OCI-M1 (cell line): ENCODE results near the gene DLL4.

ENCODE experiments used
- DNase-seq: peaks from one replicate; lab custom pipeline; 2025; lab: John Stamatoyannopoulos, UW

DLL4 gene

DNA sequence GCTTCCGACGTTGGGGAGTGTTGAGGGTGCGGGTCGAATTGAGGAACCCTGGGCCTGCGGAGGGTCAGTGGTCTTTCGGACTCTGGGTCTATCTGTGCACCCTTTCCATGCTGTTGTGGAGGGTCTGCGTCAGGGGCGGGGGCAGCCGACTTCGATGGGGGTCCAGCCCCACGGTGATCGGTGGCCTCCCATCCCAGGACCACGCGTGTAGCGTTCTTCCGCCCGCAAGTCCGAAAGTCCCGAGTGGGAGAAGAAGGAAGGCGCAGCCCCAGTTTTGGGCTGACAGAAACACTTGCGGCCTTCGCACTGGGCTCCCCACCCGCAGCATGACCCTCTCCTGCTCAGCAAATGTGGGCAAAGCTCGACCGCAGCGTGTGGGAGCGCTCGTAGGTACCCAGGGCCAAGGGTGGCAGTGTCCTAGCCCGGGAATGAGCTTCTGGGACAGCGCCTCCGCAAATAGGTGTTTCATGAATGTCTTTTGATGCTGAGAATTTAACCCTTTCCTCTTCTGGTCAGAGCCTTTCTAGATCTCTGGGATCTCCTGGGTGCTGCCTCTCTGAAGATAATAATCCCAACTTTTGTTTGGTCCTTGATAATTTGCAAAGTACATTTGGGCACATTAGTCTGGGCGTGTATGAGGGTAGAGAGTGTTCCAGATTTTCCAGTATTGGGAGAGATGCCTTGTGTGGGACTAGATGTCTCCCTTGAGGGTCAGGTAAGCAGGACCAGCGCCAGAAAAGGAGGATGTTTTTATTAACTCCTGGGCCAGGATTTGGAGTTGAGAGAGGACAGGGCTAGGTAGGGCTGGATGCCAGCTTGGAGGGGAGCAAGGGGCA is 2.3 kb upstream of the DLL4 start:
- no peak for DNase-seq

- DNase-seq: no peak
Measured at GRCh38 chr15:40927495-40927872, 1.7 kb upstream of the DLL4 start.

DNA sequence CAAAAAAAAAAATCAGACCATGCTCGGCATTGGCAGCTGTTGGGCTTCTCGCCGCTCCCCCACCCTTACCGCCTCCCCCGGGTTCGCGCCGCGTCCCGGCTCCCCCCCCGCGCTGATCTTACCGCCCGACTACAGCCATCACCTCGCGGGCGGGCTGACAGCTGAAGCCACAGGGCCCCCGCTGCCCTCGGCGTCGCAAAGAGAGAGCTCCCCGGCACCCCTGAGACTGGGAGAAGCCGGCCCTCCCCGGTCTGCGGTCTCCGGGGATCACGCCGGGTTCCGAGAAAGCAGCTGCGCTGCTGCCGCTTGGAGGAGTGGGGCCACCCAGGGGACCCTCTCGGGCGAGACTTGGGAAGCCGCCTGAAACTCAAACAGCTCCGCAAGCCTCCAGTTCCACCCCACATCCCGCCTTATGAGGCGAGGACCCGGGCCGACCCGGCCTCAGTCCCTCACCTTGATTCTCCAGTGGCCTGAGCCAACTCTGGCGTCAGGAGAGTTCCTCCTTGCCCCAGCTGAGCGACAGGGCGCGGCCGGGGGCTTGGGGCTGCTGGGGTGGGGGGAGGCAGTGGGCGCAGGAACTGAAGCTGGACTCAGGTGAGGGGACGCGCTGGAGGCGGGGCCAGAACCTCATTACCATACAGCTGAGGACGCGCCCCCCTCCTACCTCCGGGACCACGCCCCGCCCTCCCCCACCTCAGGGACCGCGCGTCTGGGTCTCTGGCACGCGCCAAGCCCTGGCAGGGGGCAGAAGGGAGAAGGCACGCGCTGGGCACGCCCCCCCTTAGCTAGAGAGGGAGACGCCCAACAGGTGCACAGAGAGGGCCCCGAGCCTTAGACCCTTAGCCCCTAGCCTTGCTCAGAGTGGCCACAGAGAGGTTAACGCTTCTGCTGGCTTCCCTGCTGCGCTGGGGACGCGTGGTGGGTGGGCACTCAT is 1.0 kb upstream of the DLL4 start:
- no peak for DNase-seq

GRCh38 chr15:40929660-40930429 is 705 bp downstream of the DLL4 start:
- DNase-seq: peak; percentile 42

- peak; percentile 28 for DNase-seq
Measured at GRCh38 chr15:40930430-40931299, 1.5 kb downstream of the DLL4 start.

DNA sequence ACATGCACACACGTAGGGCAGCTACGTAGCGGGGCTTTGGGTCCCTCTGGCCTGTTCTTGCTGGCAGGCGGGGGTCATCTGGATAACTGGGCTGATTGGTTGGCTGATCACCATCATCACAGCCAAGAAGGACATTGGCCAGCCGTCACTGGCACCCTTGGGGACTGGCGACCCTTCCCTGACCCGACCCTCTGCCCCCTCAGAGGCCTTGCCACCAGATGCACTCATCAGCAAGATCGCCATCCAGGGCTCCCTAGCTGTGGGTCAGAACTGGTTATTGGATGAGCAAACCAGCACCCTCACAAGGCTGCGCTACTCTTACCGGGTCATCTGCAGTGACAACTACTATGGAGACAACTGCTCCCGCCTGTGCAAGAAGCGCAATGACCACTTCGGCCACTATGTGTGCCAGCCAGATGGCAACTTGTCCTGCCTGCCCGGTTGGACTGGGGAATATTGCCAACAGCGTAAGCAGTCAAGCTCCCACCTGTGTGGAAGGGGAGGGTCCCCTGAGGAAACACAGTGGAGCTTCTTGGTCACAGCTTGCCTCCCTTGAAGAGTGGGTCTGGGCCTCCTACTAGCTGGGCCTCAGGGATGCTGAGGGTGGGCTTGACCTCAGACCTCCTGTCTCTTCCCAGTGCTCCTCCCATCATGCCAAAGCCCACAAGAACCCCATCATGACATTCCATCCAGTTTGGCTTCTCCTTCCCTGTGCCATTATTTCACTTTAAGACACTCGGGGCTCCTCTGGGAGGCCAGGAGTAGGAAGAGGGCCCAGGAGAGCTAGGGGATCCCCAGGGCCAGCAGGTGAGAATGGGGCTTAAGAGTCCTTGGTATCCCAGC is 2.4 kb downstream of the DLL4 start:
- no peak for DNase-seq

- no peak for DNase-seq
Measured at GRCh38 chr15:40932156-40932555, 3.0 kb downstream of the DLL4 start.

DNA sequence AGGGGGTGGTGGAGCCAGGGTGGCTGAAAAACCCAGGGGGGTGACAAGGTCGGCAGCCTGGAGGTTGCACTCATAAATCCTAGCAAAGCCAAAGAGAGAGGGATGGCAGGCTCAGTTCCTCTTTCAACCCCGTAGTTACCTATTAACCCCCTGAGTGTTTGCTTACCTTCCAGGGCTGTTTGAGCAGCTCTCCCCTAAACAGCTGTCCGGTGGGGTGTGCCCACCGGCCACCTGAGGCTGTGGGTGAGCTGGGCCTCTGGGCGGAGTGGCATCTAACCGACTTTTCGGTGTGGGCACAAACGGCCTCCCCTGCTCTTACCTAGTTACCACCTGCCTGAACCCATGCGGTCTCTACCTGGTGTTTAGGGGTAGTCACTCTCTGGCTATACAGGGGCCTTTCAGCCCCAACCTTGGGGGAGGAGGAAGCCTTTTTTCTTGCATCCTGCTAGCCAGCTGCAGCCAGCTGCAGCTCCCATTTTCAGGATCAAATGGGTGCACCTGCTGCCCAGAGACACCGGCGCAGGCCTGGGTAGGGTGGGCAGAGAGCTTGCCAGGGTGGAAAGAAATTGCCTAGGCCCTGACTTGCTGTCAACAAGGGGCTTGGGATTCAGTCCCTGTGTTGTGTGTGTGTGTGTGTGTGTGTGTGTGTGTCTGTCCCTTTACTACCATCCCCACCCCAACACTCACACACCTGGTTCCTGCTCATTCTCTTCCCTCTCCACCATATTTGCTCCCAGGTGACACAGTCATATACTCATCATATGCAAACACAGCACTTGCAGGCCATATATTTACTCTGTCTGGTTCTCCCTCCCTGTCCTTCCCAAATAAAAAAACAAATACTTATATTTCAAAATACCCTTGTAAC is 3.7 kb downstream of the DLL4 start:
- no peak for DNase-seq

DNA sequence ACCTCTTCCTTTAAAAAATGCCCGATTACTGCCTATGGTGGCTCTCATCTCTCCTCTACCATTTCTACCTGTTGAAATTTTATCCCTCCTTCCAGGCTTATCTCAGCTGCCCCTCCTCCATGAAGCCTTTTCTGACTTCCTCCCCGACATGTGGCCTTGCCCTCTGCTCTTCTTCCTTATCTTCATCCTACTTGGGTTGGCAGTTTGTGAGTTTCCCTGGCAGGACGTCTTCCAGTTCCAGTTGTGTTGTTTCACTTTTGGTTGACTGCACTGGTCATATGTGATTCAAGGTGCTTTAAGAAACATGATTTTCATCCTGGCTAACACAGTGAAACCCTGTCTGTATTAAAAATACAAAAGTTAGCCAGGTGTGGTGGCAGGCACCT is 4.4 kb downstream of the DLL4 start:
- peak; percentile 46 for DNase-seq

GRCh38 chr15:40934457-40934856 is 5.3 kb downstream of the DLL4 start:
- DNase-seq: no peak

DNA sequence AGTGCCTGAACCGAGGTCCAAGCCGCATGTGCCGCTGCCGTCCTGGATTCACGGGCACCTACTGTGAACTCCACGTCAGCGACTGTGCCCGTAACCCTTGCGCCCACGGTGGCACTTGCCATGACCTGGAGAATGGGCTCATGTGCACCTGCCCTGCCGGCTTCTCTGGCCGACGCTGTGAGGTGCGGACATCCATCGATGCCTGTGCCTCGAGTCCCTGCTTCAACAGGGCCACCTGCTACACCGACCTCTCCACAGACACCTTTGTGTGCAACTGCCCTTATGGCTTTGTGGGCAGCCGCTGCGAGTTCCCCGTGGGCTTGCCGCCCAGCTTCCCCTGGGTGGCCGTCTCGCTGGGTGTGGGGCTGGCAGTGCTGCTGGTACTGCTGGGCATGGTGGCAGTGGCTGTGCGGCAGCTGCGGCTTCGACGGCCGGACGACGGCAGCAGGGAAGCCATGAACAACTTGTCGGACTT is 7.1 kb downstream of the DLL4 start:
- DNase-seq: no peak

DNA sequence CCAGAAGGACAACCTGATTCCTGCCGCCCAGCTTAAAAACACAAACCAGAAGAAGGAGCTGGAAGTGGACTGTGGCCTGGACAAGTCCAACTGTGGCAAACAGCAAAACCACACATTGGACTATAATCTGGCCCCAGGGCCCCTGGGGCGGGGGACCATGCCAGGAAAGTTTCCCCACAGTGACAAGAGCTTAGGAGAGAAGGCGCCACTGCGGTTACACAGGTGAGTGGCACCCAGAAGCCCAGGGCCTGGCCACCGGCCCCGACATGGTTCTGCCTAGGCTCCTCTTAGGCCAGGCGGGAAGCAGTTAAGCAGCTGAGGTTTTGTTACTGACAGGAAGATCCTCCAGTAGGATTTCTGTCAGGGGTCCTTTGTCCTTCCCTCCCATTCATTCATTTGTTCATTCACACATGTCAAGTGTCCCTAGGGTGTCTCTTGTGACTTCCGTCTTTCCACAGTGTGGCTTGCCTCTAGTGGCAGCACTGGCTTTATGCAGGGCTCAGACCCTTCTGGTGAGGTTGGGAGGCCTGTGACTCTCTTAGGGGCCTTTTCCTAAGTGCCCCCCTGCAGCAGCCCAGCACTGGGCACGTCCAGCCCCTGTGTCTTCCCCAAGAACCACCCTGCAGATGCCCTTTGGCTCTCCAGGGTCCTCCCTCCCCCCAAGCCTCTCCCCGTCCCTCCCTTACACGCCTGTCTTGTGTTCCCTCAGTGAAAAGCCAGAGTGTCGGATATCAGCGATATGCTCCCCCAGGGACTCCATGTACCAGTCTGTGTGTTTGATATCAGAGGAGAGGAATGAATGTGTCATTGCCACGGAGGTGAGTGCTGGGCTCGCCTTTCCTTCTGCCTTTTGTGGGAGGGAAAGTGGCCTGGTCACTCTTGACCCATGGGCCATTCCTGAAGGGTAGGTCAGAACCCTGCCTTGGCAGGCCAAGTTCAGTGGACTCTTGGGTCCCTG is 7.8 kb downstream of the DLL4 start:
- no peak for DNase-seq

DNA sequence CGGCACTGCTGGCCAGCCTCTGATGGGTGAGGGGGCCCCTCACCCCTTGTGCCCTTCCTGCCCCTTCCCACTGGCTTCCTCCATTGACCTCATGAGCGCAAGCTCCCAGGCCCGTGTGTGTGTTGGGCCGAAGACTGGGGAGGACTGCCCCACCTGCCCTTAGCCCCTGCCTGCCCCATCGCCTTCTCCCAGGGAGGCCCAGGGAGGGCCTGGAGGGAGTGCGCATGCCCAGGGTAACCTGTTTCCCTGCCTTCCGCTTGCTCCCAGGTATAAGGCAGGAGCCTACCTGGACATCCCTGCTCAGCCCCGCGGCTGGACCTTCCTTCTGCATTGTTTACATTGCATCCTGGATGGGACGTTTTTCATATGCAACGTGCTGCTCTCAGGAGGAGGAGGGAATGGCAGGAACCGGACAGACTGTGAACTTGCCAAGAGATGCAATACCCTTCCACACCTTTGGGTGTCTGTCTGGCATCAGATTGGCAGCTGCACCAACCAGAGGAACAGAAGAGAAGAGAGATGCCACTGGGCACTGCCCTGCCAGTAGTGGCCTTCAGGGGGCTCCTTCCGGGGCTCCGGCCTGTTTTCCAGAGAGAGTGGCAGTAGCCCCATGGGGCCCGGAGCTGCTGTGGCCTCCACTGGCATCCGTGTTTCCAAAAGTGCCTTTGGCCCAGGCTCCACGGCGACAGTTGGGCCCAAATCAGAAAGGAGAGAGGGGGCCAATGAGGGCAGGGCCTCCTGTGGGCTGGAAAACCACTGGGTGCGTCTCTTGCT is 8.8 kb downstream of the DLL4 start:
- no peak for DNase-seq

DNA sequence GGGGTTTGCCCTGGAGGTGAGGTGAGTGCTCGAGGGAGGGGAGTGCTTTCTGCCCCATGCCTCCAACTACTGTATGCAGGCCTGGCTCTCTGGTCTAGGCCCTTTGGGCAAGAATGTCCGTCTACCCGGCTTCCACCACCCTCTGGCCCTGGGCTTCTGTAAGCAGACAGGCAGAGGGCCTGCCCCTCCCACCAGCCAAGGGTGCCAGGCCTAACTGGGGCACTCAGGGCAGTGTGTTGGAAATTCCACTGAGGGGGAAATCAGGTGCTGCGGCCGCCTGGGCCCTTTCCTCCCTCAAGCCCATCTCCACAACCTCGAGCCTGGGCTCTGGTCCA is 9.4 kb downstream of the DLL4 start:
- DNase-seq: no peak

DNA sequence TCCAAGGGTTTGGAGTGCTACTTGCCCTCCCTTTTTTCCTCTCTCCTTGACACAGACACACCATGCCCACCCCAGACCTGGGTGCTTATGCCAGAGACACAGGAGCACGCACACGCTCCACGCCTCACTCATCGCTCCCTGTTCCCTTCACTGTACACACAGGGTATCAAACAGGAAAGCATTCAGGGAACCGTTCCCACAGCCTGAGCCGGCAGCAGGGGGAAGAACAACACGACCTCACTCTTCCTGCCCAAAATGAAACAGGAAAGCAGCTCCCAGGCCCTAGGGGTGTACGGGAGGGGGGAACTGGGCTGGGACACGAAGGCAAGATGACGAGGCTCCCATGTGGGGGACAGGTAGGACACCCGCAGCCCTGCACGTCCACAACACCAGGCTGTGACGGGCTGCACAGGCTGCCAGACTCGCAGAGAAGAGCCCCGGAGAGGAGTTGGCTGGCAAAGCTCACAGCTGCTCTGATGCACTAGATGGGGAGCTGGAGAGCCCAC is 11.2 kb downstream of the DLL4 start:
- DNase-seq: no peak

DNA sequence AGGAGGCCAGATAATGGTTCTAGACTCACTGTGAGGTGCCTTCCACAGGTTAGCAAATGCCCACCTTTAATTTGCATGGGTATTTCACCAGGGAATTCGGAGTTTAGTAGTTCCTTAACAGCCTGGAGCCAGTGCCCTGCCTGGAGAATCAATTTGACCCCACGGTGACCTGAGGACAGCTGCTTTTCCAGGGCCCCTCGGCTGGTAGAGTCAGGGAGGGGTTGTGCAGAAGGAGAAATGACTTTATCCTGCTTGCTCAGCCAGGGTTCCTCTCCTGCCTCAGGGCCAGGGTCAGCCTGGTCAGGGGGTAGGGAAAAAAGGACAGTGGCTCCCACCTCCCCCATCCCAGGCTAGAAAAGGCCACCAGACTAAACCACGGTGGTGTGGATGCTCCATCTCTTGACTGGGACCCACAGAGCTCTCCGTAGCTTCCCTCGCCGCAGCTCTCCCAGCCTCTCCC is 12.0 kb downstream of the DLL4 start:
- DNase-seq: no peak
